Measurements from ENCODE around the gene CMC2.

Gene CMC2

GRCh38 chr16:81001330-81001729 is 5.4 kb downstream of the CMC2 start:
- no peak for DNase-seq

DNA sequence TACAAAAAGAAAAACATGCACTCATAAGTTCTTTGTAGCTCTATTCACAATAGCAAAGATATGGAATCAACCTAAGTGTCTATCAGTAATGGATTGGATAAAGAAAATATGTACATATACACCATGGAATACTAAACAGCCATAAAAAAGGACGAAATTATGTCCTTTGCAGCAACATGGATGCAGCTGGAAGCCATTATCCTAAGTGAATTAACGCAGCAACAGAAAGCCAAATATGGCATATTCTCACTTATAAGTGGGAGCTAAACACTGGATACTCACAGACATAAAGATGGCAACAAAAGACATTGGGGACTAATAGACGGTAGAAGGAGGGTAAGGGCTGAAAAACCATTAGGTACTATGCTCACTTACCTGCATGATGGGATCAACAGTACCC is 5.8 kb downstream of the CMC2 start:
- DNase-seq = no peak

DNA sequence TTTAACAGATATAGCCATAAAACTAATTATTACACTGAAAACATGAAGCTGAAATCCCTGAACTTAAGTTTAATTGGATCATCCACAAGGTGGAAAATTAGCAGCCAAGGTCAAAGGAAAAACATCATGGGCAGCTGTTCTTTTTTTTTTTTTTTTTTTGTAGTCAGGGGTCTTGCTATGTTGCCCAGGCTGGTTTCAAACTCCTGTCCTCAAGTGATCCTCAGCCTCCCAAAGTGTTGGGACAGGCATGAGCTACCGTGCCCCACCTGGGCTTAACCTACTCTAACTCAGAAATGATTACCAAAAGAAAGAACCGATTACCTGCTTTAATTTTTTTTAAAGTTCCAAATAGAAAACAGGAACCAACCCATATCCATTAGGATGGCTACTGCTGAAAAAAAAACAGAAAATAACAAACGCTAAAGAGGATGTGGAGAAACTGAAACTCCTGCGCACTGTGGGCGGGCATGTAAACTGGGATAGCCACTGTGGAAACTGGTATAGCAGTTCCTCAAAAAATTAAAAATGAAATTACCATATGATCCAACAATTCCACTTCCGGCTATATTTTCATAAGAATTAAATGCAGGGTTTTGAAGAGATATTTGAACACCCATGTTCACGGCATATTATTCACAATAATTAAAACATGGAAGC is 8.6 kb downstream of the CMC2 start:
- peak; percentile 84 to 86 for DNase-seq

GRCh38 chr16:80997139-80997798 is 9.4 kb downstream of the CMC2 start:
- peak in 1 of 2 donors; percentile 40 for DNase-seq

GRCh38 chr16:80996688-80997138 is 10.0 kb downstream of the CMC2 start:
- DNase-seq = peak in 1 of 2 donors; percentile 4

DNA sequence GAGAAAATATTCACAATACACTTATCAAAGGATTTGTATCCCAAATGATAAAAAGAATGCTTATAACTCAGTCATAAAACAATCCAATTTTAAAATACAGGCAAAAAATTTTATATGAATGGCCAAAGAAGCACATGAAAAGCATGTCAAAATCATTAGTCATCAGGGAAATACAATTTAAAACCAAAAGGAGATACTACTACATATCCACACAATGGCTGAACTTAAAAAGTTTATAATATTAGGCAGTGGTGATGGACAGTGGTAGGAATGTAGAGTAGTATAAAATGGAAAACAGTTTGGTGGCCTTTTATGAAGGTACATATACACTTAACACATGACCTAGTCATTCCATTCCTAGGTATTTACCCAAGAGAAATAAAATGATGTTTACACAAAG is 12.2 kb downstream of the CMC2 start:
- DNase-seq = no peak

DNA sequence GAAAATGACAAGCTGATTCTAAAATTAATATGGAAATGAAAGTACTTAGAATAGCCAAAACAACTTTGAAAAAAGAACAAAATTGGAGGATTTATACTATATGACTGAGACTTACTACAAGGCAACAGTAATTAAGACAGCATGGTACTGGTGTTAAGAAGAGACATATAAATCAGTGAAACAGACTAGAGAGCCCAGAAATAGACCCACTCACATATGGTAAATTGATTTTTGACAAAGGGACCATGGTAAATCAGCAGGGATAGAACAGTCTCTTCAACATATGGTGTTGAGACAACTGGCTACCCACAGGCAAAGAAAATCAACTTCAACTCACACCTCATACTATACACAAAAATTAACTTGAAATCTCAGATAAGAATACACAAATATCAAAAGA is 12.9 kb downstream of the CMC2 start:
- no peak for DNase-seq

DNA sequence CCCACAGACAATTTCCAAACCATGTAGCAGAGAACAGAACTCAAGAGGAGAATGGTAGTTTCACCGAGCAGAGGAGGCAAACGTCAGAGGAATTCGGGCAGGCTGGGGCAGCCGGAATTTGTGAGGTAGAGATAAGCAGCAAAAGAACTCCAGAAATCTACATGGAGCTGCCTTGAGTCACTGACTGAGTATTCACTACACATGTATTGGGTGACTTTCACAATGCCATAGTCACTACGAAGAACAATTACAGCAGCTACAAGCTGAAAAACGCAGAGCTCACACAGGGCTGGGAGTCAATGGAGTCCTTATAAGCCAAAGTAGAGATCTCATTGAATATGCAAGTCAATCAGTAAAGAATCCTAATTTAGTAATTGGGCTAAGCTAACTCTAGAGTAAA is 13.4 kb downstream of the CMC2 start:
- no peak for DNase-seq

- no peak for DNase-seq
Measured at GRCh38 chr16:80992676-80993293, 13.9 kb downstream of the CMC2 start.

DNA sequence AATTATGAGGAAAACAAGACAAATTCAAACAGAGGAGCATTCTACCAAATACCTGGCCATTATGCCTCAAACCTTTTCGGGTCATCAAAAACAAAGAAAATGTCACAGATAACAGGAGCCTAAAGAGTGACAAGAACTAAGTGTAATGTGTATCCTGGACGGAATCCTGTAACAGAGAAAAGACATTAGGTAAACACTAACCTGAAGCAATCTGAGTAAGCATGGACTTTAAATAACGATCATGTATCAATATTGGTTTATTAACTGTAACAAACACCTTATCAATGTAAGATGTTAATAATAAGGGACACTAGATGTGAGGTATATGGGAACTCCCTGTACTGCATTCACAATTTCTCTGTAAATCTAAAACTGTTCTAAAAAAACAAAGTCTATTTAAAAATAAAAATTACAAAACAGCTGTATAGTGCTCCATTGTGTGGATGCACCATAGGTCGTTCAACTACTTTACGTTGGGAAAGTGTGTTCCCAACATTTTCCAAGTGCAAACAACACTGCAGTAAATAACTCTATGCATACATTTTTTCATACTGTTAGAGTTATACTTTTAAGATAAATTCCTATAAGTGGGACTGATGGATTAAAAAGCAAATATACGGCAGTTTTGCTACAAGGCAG is 14.8 kb downstream of the CMC2 start:
- no peak for DNase-seq

GRCh38 chr16:80990978-80991377 is 15.7 kb downstream of the CMC2 start:
- no peak for DNase-seq

DNA sequence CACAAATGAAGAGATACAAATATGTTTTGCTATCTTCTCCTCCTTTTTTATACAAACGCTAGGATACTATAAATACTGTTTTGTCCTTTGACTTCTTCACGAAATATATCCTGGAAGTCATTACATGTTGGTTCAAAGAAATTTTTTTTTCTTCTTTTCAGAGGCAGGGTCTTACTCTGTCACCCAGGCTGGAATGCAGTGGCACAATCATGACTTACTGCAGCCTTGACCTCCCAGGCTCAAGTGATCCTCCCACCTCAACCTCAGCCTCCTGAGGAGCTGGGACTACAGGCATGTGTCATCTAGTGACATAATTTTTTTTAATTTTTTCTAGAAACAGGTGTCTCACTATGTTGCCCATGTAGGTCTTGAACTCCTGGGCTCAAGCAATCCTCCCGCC is 16.1 kb downstream of the CMC2 start:
- DNase-seq = no peak

- no peak for DNase-seq
Measured at GRCh38 chr16:80989801-80990200, 16.9 kb downstream of the CMC2 start.

GRCh38 chr16:80988756-80989155 is 17.9 kb downstream of the CMC2 start:
- no peak for DNase-seq

DNA sequence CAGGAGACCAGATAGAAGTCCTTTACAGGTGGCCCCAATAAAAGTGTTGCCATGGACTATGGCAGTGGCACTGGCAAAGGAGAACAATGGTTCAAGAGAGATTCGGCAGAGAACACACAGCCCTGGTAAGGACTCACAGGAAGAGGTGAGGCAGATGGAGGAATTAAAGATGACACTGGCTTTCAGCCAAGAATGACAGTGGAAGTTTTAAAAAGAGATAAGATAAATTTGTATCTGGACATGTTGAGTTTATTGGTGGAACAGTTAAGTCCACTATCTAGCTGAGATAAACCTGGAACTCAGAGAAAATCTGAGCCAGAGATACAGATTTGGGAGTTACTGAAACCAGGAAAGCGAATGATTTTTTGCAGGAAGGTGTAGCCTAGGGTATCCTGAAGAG is 20.1 kb downstream of the CMC2 start:
- DNase-seq = no peak

DNA sequence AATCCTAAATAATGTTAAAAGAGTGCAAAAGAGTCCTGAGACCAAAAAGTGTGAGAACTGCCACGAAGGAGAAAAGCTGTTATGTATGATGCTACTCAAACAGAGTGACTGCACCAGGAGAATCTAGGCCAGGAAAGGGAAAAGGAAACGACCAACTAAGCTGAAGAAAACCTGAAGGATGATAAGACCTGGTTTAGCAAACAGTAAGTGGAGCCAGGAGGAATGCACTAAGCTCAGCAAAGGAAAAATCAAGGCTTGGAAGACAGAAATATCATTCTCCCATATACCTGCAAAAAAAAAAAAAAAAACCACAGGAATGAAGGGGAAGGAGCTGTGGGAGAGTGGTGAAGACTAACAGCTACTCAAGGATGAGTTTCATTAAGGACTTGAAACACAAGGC is 21.1 kb downstream of the CMC2 start:
- no peak for DNase-seq

DNA sequence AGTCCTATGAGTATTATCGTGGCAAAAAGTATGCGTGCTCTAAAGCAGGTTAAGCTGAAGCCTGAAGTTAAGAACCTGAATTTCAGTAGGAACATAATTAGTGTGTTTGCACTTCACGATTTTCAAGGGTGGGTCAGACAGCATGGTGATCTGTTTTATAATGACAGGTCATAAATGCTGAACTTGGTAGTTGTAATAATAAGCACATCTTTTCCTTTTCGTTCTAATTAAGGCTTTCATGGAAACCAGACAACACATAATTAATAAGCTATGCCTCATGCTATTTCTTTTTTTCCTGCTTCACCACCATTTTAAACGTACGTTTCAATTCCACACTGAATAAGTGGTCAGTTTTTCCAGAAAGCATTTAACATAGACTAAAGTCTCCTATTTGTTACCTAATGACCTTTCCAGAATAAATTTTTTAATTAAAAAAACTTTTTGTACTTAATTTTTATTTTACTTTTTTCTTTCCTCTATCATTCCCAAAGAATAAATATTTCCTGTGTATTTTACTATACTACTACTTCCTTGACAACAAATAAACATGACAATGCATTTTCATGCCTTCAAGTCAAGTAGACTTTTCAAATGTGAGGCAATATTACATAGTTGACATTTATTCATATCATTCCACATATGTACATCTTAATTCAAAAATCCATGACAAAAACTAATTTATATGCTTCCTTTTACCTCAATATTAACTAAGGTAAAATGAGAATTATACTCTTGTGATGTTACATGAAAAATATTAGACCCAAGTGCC is 22.4 kb downstream of the CMC2 start:
- DNase-seq = no peak

- no peak for DNase-seq
Measured at GRCh38 chr16:80982646-80983045, 24.0 kb downstream of the CMC2 start.

- DNase-seq = no peak
Measured at GRCh38 chr16:80981103-80981502, 25.6 kb downstream of the CMC2 start.

- DNase-seq = no peak
Measured at GRCh38 chr16:80976946-80977345, 29.7 kb downstream of the CMC2 start.

DNA sequence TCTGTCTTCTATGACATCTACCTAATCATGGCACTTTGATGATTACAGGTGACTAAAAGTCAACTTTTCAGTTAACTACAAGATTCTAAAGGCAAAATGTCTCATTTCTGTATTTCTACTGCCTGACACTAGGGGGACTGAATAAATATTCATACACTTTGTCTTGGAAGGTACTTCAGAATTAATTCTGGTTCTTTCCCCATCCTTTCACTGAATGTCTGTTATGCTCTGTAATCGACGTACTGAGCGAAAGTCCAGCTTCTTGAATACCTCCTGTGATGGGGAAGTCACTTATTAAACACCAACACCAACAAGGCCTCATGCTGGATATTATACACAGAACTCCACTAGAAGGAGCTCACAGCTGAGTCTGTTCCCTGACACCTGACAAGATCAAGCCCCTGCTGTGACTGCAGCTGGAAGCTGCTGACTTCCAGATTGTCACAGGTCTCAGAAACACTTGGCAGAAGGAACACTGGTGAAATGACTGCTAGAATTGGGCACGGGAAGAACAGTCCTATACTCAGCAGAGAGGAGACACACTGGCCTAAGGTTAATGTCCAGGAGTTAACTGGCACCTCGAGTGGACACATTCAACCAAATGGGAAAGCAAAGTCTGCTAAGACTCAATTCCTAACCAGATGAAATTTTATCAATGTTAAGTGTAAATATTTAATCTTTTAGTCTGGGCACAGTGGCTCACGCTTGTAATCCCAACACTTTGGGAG is 31.9 kb downstream of the CMC2 start:
- no peak for DNase-seq

DNA sequence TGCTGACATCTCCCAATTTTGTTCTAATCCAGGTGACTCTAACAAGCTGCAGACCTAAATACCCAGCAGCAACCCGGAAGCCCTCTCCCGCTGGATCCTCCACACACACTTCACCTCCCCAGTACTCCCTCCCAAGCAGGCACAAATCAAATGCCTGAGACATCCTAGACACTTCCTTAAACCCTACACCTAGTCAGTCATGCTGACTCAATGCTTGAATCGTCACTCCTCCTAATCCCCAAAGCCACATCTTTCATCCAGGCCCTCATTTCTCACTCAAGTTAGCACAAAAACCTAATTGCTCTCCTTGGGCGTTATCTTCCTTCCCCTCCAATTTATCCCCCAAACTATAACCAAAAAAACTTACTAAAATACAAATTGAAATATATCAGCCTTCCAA is 32.7 kb downstream of the CMC2 start:
- DNase-seq = no peak
